ENCODE results near the gene GPR35. TPM values are rescaled to one million over a fixed set of nuclear protein-coding genes. Genes with fewer than 3 reads are reported as not detected.
A peak's percentile ranks its signal among the peaks of the same experiment; 100 is the strongest.

GPR35 gene
- total and polyA plus RNA-seq, 7 donors, result 1.3 to 76.6 (median 7.8) TPM

- WGBS, 2 donors, result 82 to 88% methylated on average over 10 of the region's 10 CpGs
- intact Hi-C loops (cut with DNase I), result no loop called here
These were observed 21.4 kb upstream of the GPR35 start for GRCh38 chr2:240603846-240604245.

GRCh38 chr2:240604291-240604938 lies 20.9 kb upstream of the GPR35 start:
- intact Hi-C loops (cut with DNase I), result no loop called here
- H3K4me3 ChIP-seq, result no peak overlapping the region
- no peaks in the 10 kb centered on the region for H3K4me1 ChIP-seq
- H3K9me3 ChIP-seq, result no peaks in the 10 kb centered on the region
- TF ChIP-seq CTCF (IDR thresholded peaks at IDR 0.05) (peak in 3 of 4 experiments; percentile 32 to 59 (median 32)), EP300 (IDR thresholded peaks at IDR 0.05) (no peak), POLR2AphosphoS5 (IDR thresholded peaks at IDR 0.05) (no peak)
- no peak overlapping the region for H3K27ac ChIP-seq
- peaks cover 0 to 6% (median 1%) of the 10 kb centered on the region in 4 donors for H3K36me3 ChIP-seq
- H3K27me3 ChIP-seq, result no peaks in the 10 kb centered on the region
- peak; percentile 88 for DNase-seq
- 26 to 55% methylated on average over 11 of the region's 11 CpGs for WGBS, 2 donors

More at GRCh38 chr2:240603846-240604245, 21.4 kb upstream of the GPR35 start:
- H3K27me3 ChIP-seq, result no peaks in the 10 kb centered on the region
- peaks cover 0 to 11% (median 5%) of the 10 kb centered on the region in 4 donors for H3K36me3 ChIP-seq
- TF ChIP-seq EP300 (IDR thresholded peaks at IDR 0.05) (no peak), POLR2A (IDR thresholded peaks at IDR 0.05) (no peak), CTCF (IDR thresholded peaks at IDR 0.05) (no peak), POLR2AphosphoS5 (IDR thresholded peaks at IDR 0.05) (no peak)
- H3K4me1 ChIP-seq, result peaks cover 0 to 2% (median under 1%) of the 10 kb centered on the region in 4 donors
- DNase-seq, result peak; percentile 54
- H3K9me3 ChIP-seq, result no peaks in the 10 kb centered on the region
- H3K27ac ChIP-seq, result no peak overlapping the region
- no peak overlapping the region for H3K4me3 ChIP-seq

- WGBS, 2 donors, result 21 to 75% methylated on average over 19 of the region's 19 CpGs
- intact Hi-C loops (cut with DNase I), result no loop called here
- Histone ChIP-seq H3K36me3 (no peaks in the 10 kb centered on the region), H3K4me1 (no peaks in the 10 kb centered on the region), H3K27ac (no peak overlapping the region), H3K4me3 (no peak overlapping the region), H3K9me3 (no peaks in the 10 kb centered on the region), H3K27me3 (no peaks in the 10 kb centered on the region)
- TF ChIP-seq POLR2AphosphoS5 (IDR thresholded peaks at IDR 0.05) (no peak), POLR2A (IDR thresholded peaks at IDR 0.05) (no peak), EP300 (IDR thresholded peaks at IDR 0.05) (no peak), CTCF (IDR thresholded peaks at IDR 0.05) (no peak)
- peak; percentile 55 for DNase-seq
These were observed 20.2 kb upstream of the GPR35 start for GRCh38 chr2:240604939-240605716.

- Histone ChIP-seq H3K4me3 (no peak overlapping the region), H3K4me1 (no peaks in the 10 kb centered on the region), H3K36me3 (no peaks in the 10 kb centered on the region), H3K27ac (no peak overlapping the region), H3K9me3 (no peaks in the 10 kb centered on the region), H3K27me3 (no peaks in the 10 kb centered on the region)
- peak; percentile 59 for DNase-seq
- WGBS, 2 donors, result 25 to 75% methylated on average over 12 of the region's 12 CpGs
- no peak for TF ChIP-seq EP300 (IDR thresholded peaks at IDR 0.05)
- no peak for TF ChIP-seq CTCF (IDR thresholded peaks at IDR 0.05)
- TF ChIP-seq POLR2AphosphoS5 (IDR thresholded peaks at IDR 0.05), result no peak
- no peak for TF ChIP-seq POLR2A (IDR thresholded peaks at IDR 0.05)
- intact Hi-C loops (cut with DNase I), result no loop called here
These were observed 19.2 kb upstream of the GPR35 start for GRCh38 chr2:240605867-240606743.

Data from sigmoid colon (tissue), 7 donors.